Gastroesophageal sphincter (tissue), 4 donors: ENCODE measurements around the gene NLK. TPM values are rescaled to one million over a fixed set of nuclear protein-coding genes. Genes with fewer than 3 reads are reported as not detected.

Source experiments
- ATAC-seq: fragments of 150-250 bp; one replicate; pipeline ENCODE4 v1.9.1; 2016; ENCODE audit warnings: mild to moderate bottlenecking, moderate library complexity
- H3K27ac ChIP-seq, 4 donors: fragments of 200-600 bp; sonication (generic) in 3 of 4; 1 replicate in 3 of 4; 2 replicates in 1 of 4; pipeline ENCODE4 v1.5.1; 2016 to 2019
- H3K27me3 ChIP-seq: fragments of 200-600 bp; sonication (generic); one replicate; pipeline ENCODE4 v1.5.1; 2019
- H3K36me3 ChIP-seq, 2 donors: fragments of 200-600 bp; sonication (generic); one replicate each; pipeline ENCODE4 v1.5.1; 2019; ENCODE audit warnings: control low read depth in 1 of 2
- H3K4me1 ChIP-seq, 3 donors: fragments of 200-600 bp; sonication (generic); 1 replicate in 2 of 3; 2 replicates in 1 of 3; pipeline ENCODE4 v1.5.1; 2016 to 2019; ENCODE audit warnings: control low read depth in 2 of 3
- H3K4me3 ChIP-seq, 2 donors: fragments of 200-600 bp; sonication (generic); one replicate each; pipeline ENCODE4 v1.5.1; 2019; ENCODE audit warnings: mild to moderate bottlenecking in 1 of 2, moderate library complexity in 1 of 2
- H3K9me3 ChIP-seq, 3 donors: fragments of 200-600 bp; sonication (generic); one replicate each; pipeline ENCODE4 v1.5.1; 2017 to 2019; ENCODE audit warnings: control low read depth in 2 of 3
- EP300 ChIP-seq: sonication (generic); formaldehyde crosslinking; IDR thresholded peaks from one replicate; pipeline ENCODE4 v1.6.1; 2017; ENCODE audit warnings: antibody characterized with exemption, mild to moderate bottlenecking
- POLR2A ChIP-seq, 2 donors: fragments of 450-650 bp; IDR thresholded peaks; one replicate each; pipeline ENCODE4 v1.6.1; 2017; ENCODE audit warnings: antibody characterized with exemption in 2 of 2, mild to moderate bottlenecking in 2 of 2, moderate library complexity in 1 of 2
- POLR2AphosphoS5 ChIP-seq: sonication (generic); formaldehyde crosslinking; IDR thresholded peaks from one replicate; pipeline ENCODE4 v1.6.1; 2017; ENCODE audit warnings: antibody characterized with exemption
- WGBS, 2 donors: methylation state at CpG; one replicate each; pipeline ENCODE4 v1.1.5; 2018; ENCODE audit warnings: low coverage in 1 of 2; 5-methylcytosine and 5-hydroxymethylcytosine counted together
- total RNA-seq, 4 donors: library from RNA; depleted of rRNA; stranded (reverse); fragments of >200 nt; gene quantifications; one replicate each; pipeline ENCODE4 v1.1.0, GENCODE V29; 2016
- TF ChIP-seq, protein P1 (sequence below), 4 experiments: fragments of 200-600 bp in 2 of 4; fragments of 450-650 bp in 2 of 4; sonication (generic) in 1 of 4; IDR thresholded peaks; one replicate each; pipeline ENCODE4 v1.5.1; 2017 to 2019; ENCODE audit warnings: antibody characterized with exemption in 4 of 4, mild to moderate bottlenecking in 2 of 4, moderate library complexity in 2 of 4

NLK gene
- total RNA-seq, 4 donors from 2014 or later: 12.8 to 16.1 (median 13.8) TPM

DNA sequence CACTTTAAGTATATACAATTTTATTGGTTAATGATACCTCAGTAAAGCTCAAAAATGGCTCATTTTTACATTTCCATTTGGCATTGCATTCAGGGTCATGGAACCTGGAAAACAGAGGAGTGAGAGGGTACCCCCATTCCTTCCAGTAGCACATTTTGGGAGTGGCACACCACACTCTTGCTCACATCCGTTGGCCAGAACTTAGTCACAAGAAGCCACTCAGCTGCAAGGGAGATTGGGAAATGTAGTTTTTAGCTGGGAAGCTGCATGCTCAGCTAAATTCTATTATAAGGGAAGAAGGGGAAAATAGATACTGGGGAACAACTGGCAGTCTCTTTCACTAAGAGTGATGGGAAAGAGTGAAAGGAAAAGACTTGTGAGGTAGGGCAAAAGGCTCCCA lies 174.1 kb downstream of the NLK start:
- H3K4me1 ChIP-seq: no peaks in the 10 kb centered on the region
- 0% methylated on average over 1 of the region's 1 CpG for WGBS, 2 donors
- H3K27me3 ChIP-seq: peaks cover 4% of the 10 kb centered on the region
- ATAC-seq: no peak
- TF ChIP-seq, protein P1, sequence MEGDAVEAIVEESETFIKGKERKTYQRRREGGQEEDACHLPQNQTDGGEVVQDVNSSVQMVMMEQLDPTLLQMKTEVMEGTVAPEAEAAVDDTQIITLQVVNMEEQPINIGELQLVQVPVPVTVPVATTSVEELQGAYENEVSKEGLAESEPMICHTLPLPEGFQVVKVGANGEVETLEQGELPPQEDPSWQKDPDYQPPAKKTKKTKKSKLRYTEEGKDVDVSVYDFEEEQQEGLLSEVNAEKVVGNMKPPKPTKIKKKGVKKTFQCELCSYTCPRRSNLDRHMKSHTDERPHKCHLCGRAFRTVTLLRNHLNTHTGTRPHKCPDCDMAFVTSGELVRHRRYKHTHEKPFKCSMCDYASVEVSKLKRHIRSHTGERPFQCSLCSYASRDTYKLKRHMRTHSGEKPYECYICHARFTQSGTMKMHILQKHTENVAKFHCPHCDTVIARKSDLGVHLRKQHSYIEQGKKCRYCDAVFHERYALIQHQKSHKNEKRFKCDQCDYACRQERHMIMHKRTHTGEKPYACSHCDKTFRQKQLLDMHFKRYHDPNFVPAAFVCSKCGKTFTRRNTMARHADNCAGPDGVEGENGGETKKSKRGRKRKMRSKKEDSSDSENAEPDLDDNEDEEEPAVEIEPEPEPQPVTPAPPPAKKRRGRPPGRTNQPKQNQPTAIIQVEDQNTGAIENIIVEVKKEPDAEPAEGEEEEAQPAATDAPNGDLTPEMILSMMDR (IDR thresholded peaks at IDR 0.05): no peak
- no peak for TF ChIP-seq POLR2A (IDR thresholded peaks at IDR 0.05)
- H3K9me3 ChIP-seq: peaks cover 0 to 7% (median 0%) of the 10 kb centered on the region in 3 donors
- H3K27ac ChIP-seq: no peak overlapping the region
- no peak overlapping the region for H3K4me3 ChIP-seq
- no peaks in the 10 kb centered on the region for H3K36me3 ChIP-seq

DNA sequence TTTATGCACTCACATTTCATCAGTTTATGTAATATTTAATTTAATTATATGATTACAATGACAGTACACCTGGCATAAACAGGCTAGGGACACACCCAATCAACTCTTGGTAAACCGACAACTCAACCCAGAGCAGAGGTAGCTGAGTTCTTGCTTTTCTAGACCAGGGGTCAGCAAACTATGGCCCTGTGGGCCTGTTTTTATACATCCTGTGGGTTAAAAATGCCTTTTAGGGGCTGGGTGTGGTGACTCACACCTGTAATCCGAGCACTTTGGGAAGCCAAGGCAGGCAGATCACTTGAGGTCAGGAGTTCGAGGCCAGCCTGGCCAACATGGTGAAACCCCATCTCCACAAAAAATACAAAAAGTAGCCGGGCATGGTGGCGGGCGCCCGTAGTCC lies 177.3 kb downstream of the NLK start:
- H3K4me1 ChIP-seq: no peaks in the 10 kb centered on the region
- whole genome bisulfite sequencing, 2 donors: 74 to 85% methylated on average over 3 to 6 of the region's 7 CpGs
- no peak overlapping the region for H3K27ac ChIP-seq
- H3K27me3 ChIP-seq: no peaks in the 10 kb centered on the region
- no peaks in the 10 kb centered on the region for H3K9me3 ChIP-seq
- H3K36me3 ChIP-seq: no peaks in the 10 kb centered on the region
- TF ChIP-seq, protein P1 (IDR thresholded peaks at IDR 0.05): no peak
- TF ChIP-seq POLR2AphosphoS5: no peak
- TF ChIP-seq POLR2A (IDR thresholded peaks at IDR 0.05): no peak
- TF ChIP-seq EP300: no peak
- H3K4me3 ChIP-seq: no peak overlapping the region
- no peak for ATAC-seq

DNA sequence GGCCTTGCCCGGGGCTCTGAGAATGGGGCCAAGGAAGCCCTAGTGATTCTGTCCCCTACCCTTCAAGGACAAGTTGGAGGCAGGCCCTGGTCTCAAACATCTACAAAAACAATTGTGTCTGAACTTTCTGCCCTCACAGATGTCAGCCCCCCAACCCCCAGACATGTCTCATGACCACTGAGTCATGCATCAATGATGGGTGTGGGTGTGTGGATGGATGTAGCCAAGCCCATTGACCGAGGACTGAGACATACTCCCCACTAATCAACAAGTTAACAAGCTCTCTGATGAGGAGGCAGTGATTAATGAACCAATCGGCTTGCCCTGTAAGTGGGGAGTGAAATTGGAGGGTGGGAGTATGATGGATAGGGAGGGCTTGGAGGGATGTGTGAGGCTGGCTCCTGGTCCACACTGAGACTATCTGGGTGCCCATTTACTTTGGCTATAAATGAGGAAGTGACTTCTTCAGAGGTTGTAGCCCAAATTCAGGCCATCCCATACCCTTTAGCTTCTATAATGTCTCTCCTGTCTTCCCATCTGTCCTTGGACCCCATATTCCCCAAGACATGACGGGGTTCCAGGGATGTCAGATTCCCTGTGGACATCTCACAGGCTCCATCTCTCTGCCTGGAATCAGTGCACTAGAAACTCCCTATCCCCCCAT lies 179.4 kb downstream of the NLK start:
- no peak for ATAC-seq
- 61 to 69% methylated on average over 2 to 3 of the region's 4 CpGs for WGBS, 2 donors
- TF ChIP-seq POLR2AphosphoS5: no peak
- TF ChIP-seq EP300: no peak
- no peak for TF ChIP-seq POLR2A (IDR thresholded peaks at IDR 0.05)
- TF ChIP-seq, protein P1 (IDR thresholded peaks at IDR 0.05): no peak

DNA sequence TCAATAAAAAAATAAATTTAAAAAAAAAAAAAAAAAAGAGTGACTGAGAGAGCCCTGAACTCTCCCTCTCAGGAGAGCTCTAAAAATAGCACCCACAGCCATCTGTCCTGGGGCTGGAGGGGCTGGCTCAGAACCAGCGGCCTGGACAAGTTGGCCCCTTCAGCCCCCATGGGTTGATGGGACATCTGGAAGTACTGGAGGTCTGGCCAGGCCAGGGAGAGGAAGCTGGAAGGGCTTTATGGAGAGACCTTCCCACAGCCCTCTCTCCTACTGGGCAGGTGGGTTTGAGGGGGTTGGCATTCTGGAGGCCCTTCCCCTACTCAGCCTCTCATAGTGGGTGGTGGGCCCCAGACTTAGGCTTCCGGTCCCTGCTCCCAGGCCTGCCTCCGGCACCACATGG lies 182.8 kb downstream of the NLK start:
- Histone ChIP-seq H3K9me3 (no peaks in the 10 kb centered on the region), H3K27ac (no peak overlapping the region), H3K27me3 (peaks cover 45% of the 10 kb centered on the region), H3K4me3 (no peak overlapping the region), H3K4me1 (peaks cover 0 to 14% (median 8%) of the 10 kb centered on the region in 3 donors), H3K36me3 (no peaks in the 10 kb centered on the region)
- TF ChIP-seq, protein P1 (IDR thresholded peaks at IDR 0.05): no peak
- TF ChIP-seq POLR2AphosphoS5 (no peak), EP300 (no peak), POLR2A (IDR thresholded peaks at IDR 0.05) (no peak)
- 14% methylated on average over 1 of the region's 3 CpGs; no CpG with 5 or more reads in 1 of the 2 donors for whole genome bisulfite sequencing, 2 donors
- ATAC-seq: no peak

More for the DNA sequence above, 179.4 kb downstream of the NLK start:
- Histone ChIP-seq H3K27me3 (peaks cover 11% of the 10 kb centered on the region), H3K4me3 (no peak overlapping the region), H3K9me3 (no peaks in the 10 kb centered on the region), H3K27ac (no peak overlapping the region), H3K4me1 (no peaks in the 10 kb centered on the region), H3K36me3 (no peaks in the 10 kb centered on the region)

DNA sequence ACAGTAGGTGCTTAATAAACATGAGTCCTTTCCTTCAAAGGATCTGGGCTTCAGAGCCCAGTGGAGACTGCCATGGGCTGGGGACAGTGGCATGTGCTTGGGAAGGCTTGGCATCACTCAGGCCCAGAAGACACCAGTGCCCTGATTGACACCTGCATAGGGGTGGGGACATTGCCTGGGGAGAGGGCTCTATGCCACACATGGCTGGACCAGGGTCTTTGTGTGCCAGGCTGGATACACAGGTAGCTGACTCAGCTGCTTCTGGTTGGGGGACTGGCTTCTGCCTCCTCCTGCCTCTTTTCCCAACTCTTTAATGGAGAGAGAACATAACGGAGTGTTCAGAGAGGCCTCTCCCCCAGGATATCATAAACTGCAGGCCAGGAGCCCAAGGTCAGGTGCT lies 183.4 kb downstream of the NLK start:
- TF ChIP-seq POLR2A (IDR thresholded peaks at IDR 0.05) (no peak), POLR2AphosphoS5 (no peak), EP300 (no peak)
- TF ChIP-seq, protein P1 (IDR thresholded peaks at IDR 0.05): no peak
- no peak overlapping the region for H3K4me3 ChIP-seq
- no peaks in the 10 kb centered on the region for H3K9me3 ChIP-seq
- peaks cover 0 to 14% (median 8%) of the 10 kb centered on the region in 3 donors for H3K4me1 ChIP-seq
- no peak for ATAC-seq
- no peaks in the 10 kb centered on the region for H3K36me3 ChIP-seq
- H3K27me3 ChIP-seq: peaks cover 47% of the 10 kb centered on the region
- no peak overlapping the region for H3K27ac ChIP-seq
- WGBS, 2 donors: 80% methylated on average over 1 of the region's 1 CpG; no CpG with 5 or more reads in 1 of the 2 donors
